H1 (cell line): ENCODE results near the gene FAM241A. TPM values are rescaled to one million over a fixed set of nuclear protein-coding genes. Genes with fewer than 3 reads are reported as not detected.

ENCODE experiments used
- CTCF ChIA-PET: fragments of 300-600 bp; sonication (Branson Sonifier 250); formaldehyde crosslinking; loops from one replicate; lab custom pipeline; 2021; ENCODE audit not compliant: partially characterized antibody; lab: Charles Lee
- POLR2A ChIA-PET: fragments of 300-600 bp; sonication (Branson Sonifier 250); formaldehyde crosslinking; loops from one replicate; lab custom pipeline; 2021; ENCODE audit warnings: inconsistent platforms; ENCODE audit not compliant: partially characterized antibody; lab: Charles Lee
- DNase-seq, 2 experiments: peaks; one replicate each; pipeline versions ENCODE4 v3.0.0 to v3.0.0-alpha.2; 2010 to 2022; ENCODE audit warnings: low spot score in 2 of 2, low read depth in 1 of 2, mixed read lengths in 1 of 2
- FAIRE-seq: peaks from 2 replicates; lab custom pipeline; 2011; peaks lifted over from hg19 to GRCh38; lab: Jason Lieb, UNC
- H2AFZ ChIP-seq: 2 replicates; pipeline ENCODE4 v1.8.1; 2012; ENCODE audit warnings: low read length, inconsistent platforms
- H2AK5ac ChIP-seq: 2 replicates; pipeline ENCODE4 v1.6.1; 2013; ENCODE audit warnings: low read depth, low read length
- H2BK120ac ChIP-seq: replicated peaks from 2 replicates; pipeline ENCODE3; 2013; ENCODE audit warnings: low read depth, low read length, inconsistent platforms
- H2BK12ac ChIP-seq: 2 replicates; pipeline ENCODE4 v1.6.1; 2013; ENCODE audit warnings: low read depth, low read length
- H2BK15ac ChIP-seq: 2 replicates; pipeline ENCODE4 v1.6.1; 2013; ENCODE audit warnings: low read length
- H2BK20ac ChIP-seq: 2 replicates; pipeline ENCODE4 v1.6.1; 2013; ENCODE audit warnings: low read length
- H2BK5ac ChIP-seq: 2 replicates; pipeline ENCODE4 v1.6.1; 2013; ENCODE audit warnings: low read depth, low read length
- H3K14ac ChIP-seq: 2 replicates; pipeline ENCODE4 v1.6.1; 2013; ENCODE audit warnings: inconsistent platforms; ENCODE audit not compliant: insufficient read length
- H3K18ac ChIP-seq: 2 replicates; pipeline ENCODE4 v1.6.1; 2013; ENCODE audit warnings: low read length; ENCODE audit errors: extremely low read depth
- H3K23ac ChIP-seq: 2 replicates; pipeline ENCODE4 v1.6.1; 2013; ENCODE audit warnings: inconsistent platforms; ENCODE audit not compliant: insufficient read length
- H3K23me2 ChIP-seq: 2 replicates; pipeline ENCODE4 v1.6.1; 2013; ENCODE audit warnings: low read depth, low read length
- H3K27ac ChIP-seq: 2 replicates; pipeline ENCODE4 v1.6.1; 2011; ENCODE audit warnings: low read depth, low read length, inconsistent platforms
- H3K27me3 ChIP-seq, 4 experiments: replicated peaks in 1 of 4; 1 replicate in 1 of 4; 2 replicates in 3 of 4; pipeline versions ENCODE4 v1.6.1 to v1.8.1; 2011 to 2013; ENCODE audit warnings: low read length in 3 of 4, mild to moderate bottlenecking in 3 of 4, inconsistent platforms in 2 of 4, mixed read lengths in 2 of 4, moderate library complexity in 1 of 4; ENCODE audit not compliant: control insufficient read depth in 3 of 4, insufficient read depth in 3 of 4; ENCODE audit errors: extremely low read depth in 1 of 4
- H3K36me3 ChIP-seq, 4 experiments: 2 replicates each; pipeline versions ENCODE4 v1.6.1 to v1.8.1; 2011 to 2013; ENCODE audit warnings: mild to moderate bottlenecking in 4 of 4, low read length in 3 of 4, moderate library complexity in 2 of 4, control low read depth in 1 of 4, inconsistent platforms in 1 of 4; ENCODE audit not compliant: insufficient read depth in 4 of 4, control insufficient read depth in 2 of 4
- H3K4ac ChIP-seq: replicated peaks from 2 replicates; pipeline ENCODE3; 2013; ENCODE audit warnings: low read length, low read depth, mixed read lengths, inconsistent platforms; ENCODE audit not compliant: insufficient read length
- H3K4me1 ChIP-seq, 4 experiments: replicated peaks in 1 of 4; 1 replicate in 1 of 4; 2 replicates in 3 of 4; pipeline versions ENCODE4 v1.6.1 to v1.8.1; 2011 to 2013; ENCODE audit warnings: low read length in 3 of 4, inconsistent platforms in 2 of 4, mixed read lengths in 1 of 4; ENCODE audit not compliant: insufficient read depth in 4 of 4, control insufficient read depth in 3 of 4
- H3K4me2 ChIP-seq, 2 experiments: 2 replicates each; pipeline versions ENCODE4 v1.6.1 to v1.8.1; 2011 to 2013; ENCODE audit warnings: low read depth in 2 of 2, low read length in 2 of 2, control low read depth in 1 of 2, inconsistent platforms in 1 of 2, mild to moderate bottlenecking in 1 of 2; ENCODE audit not compliant: insufficient read depth in 1 of 2
- H3K4me3 ChIP-seq, 4 experiments: fragments of 200-600, 300-600 bp in 1 of 4; sonication (generic), shearing (Covaris generic), sonication (Bioruptor Twin) in 1 of 4; 2 replicates each; pipeline versions ENCODE4 v1.5.1 to v1.8.1; 2011 to 2016; ENCODE audit warnings: low read length in 4 of 4, low read depth in 3 of 4, control low read depth in 2 of 4, inconsistent platforms in 2 of 4, mild to moderate bottlenecking in 2 of 4, mixed read lengths in 1 of 4, moderate library complexity in 1 of 4; ENCODE audit not compliant: insufficient read depth in 2 of 4; ENCODE audit errors: extremely low read depth in 1 of 4
- H3K56ac ChIP-seq: replicated peaks from 2 replicates; pipeline ENCODE3; 2013; ENCODE audit warnings: low read depth, mild to moderate bottlenecking, mixed read lengths, low read length, inconsistent platforms; ENCODE audit not compliant: insufficient read length
- H3K79me1 ChIP-seq: 2 replicates; pipeline ENCODE4 v1.6.1; 2013; ENCODE audit warnings: low read depth, low read length, control low read depth
- H3K79me2 ChIP-seq, 2 experiments: 2 replicates each; pipeline versions ENCODE4 v1.6.1 to v1.8.1; 2012 to 2013; ENCODE audit warnings: low read length in 2 of 2, mild to moderate bottlenecking in 2 of 2, inconsistent platforms in 1 of 2; ENCODE audit not compliant: insufficient read depth in 2 of 2, control insufficient read depth in 1 of 2
- H3K9ac ChIP-seq, 4 experiments: replicated peaks in 1 of 4; 1 replicate in 1 of 4; 2 replicates in 3 of 4; pipeline versions ENCODE4 v1.6.1 to v1.8.1; 2011 to 2013; ENCODE audit warnings: low read depth in 3 of 4, low read length in 3 of 4, control low read depth in 2 of 4, mild to moderate bottlenecking in 2 of 4, moderate library complexity in 2 of 4, inconsistent platforms in 1 of 4; ENCODE audit errors: extremely low read depth in 1 of 4
- H3K9me3 ChIP-seq, 2 experiments: 2 replicates each; pipeline versions ENCODE4 v1.6.1 to v1.8.1; 2012 to 2013; ENCODE audit warnings: mild to moderate bottlenecking in 2 of 2, moderate library complexity in 2 of 2, control low read depth in 1 of 2, inconsistent platforms in 1 of 2, low read depth in 1 of 2, low read length in 1 of 2, mixed read lengths in 1 of 2; ENCODE audit not compliant: insufficient read depth in 2 of 2
- H4K20me1 ChIP-seq, 2 experiments: replicated peaks in 1 of 2; 2 replicates each; pipeline versions ENCODE3 to v1.8.1; 2011 to 2013; ENCODE audit warnings: inconsistent platforms in 2 of 2, low read length in 2 of 2, mild to moderate bottlenecking in 1 of 2; ENCODE audit not compliant: insufficient read depth in 2 of 2, control insufficient read depth in 1 of 2
- H4K5ac ChIP-seq: 2 replicates; pipeline ENCODE4 v1.6.1; 2013; ENCODE audit warnings: low read length, low read depth, mixed read lengths, inconsistent platforms; ENCODE audit not compliant: insufficient read length
- H4K8ac ChIP-seq: 2 replicates; pipeline ENCODE4 v1.8.0; 2013; ENCODE audit warnings: mild to moderate bottlenecking, moderate library complexity, low read length, inconsistent platforms; ENCODE audit not compliant: insufficient read depth; ENCODE audit errors: extremely low read depth
- H4K91ac ChIP-seq: replicated peaks from 2 replicates; pipeline ENCODE3; 2013; ENCODE audit warnings: low read length, mixed read lengths, inconsistent platforms; ENCODE audit not compliant: insufficient read length
- BRCA1 ChIP-seq: IDR thresholded peaks from 2 replicates; pipeline ENCODE4 v1.6.1; 2012; ENCODE audit warnings: low read depth, low read length, improper control_type of control experiment
- CHD1 ChIP-seq: IDR thresholded peaks from 2 replicates; pipeline ENCODE4 v1.6.1; 2012; ENCODE audit warnings: low read depth, low read length, improper control_type of control experiment
- CHD2 ChIP-seq: IDR thresholded peaks from 2 replicates; pipeline ENCODE4 v1.6.1; 2012; ENCODE audit warnings: low read length, improper control_type of control experiment
- EP300 ChIP-seq, 2 experiments: IDR thresholded peaks; 1 replicate in 1 of 2; 2 replicates in 1 of 2; pipeline ENCODE4 v1.6.1; 2011 to 2012; ENCODE audit warnings: low read depth in 2 of 2, low read length in 2 of 2, mild to moderate bottlenecking in 2 of 2, borderline replicate concordance in 1 of 2, inconsistent platforms in 1 of 2, moderate library complexity in 1 of 2
- EZH2 ChIP-seq: fragments of 200-600 bp; sonication (generic); IDR thresholded peaks from 2 replicates; pipeline ENCODE4 v1.7.1; 2012; ENCODE audit warnings: low read depth, mild to moderate bottlenecking, moderate library complexity, low read length, inconsistent platforms; ENCODE audit not compliant: severe bottlenecking
- GABPA ChIP-seq: IDR thresholded peaks from 2 replicates; pipeline ENCODE4 v1.6.1; 2011; ENCODE audit warnings: mild to moderate bottlenecking, low read length, moderate library complexity, borderline replicate concordance; ENCODE audit not compliant: insufficient read depth
- MAFK ChIP-seq: IDR thresholded peaks from 2 replicates; pipeline ENCODE4 v1.6.1; 2012; ENCODE audit warnings: low read depth, mild to moderate bottlenecking, improper control_type of control experiment, low read length
- NRF1 ChIP-seq: IDR thresholded peaks from 2 replicates; pipeline ENCODE4 v1.6.1; 2011; ENCODE audit warnings: mild to moderate bottlenecking, low read depth, low read length, improper control_type of control experiment
- POU5F1 ChIP-seq: IDR thresholded peaks from 2 replicates; pipeline ENCODE4 v1.6.1; 2011; ENCODE audit warnings: low read depth, mild to moderate bottlenecking, low read length, moderate library complexity
- RFX5 ChIP-seq: IDR thresholded peaks from 2 replicates; pipeline ENCODE4 v1.6.1; 2011; ENCODE audit warnings: low read depth, low read length, improper control_type of control experiment, borderline replicate concordance
- RNF2 ChIP-seq: fragments of 200-900, 300-1000 bp; sonication (generic); IDR thresholded peaks from 2 replicates; pipeline ENCODE4 v1.7.1; 2016; ENCODE audit warnings: borderline replicate concordance, low read depth, mild to moderate bottlenecking, antibody characterized with exemption, low read length; ENCODE audit not compliant: poor library complexity, severe bottlenecking; ENCODE audit errors: missing control alignments
- RXRA ChIP-seq: IDR thresholded peaks from 2 replicates; pipeline ENCODE4 v1.6.1; 2011; ENCODE audit warnings: low read depth, mild to moderate bottlenecking, low read length, moderate library complexity; ENCODE audit not compliant: insufficient read depth
- SIRT6 ChIP-seq: IDR thresholded peaks from one replicate; pipeline ENCODE4 v1.7.1; 2012; ENCODE audit warnings: low read length, inconsistent platforms
- TCF12 ChIP-seq: IDR thresholded peaks from 2 replicates; pipeline ENCODE4 v1.6.1; 2011; ENCODE audit warnings: low read depth, mild to moderate bottlenecking, low read length
- YY1 ChIP-seq: IDR thresholded peaks from 2 replicates; pipeline ENCODE4 v1.6.1; 2011; ENCODE audit warnings: low read depth, mild to moderate bottlenecking, low read length
- WGBS, 2 experiments: shearing (Covaris generic) in 1 of 2; methylation state at CpG; one replicate each; pipeline versions ENCODE4 v1.1.6 to v1.1.7; 2013 to 2015; ENCODE audit warnings: low lambda C conversion rate in 2 of 2, mixed read lengths in 2 of 2, inconsistent platforms in 1 of 2, low coverage in 1 of 2, missing lambda C conversion rate in 1 of 2; ENCODE audit not compliant: insufficient replicate concordance in 2 of 2, insufficient coverage in 1 of 2, insufficient read length in 1 of 2; ENCODE audit errors: extremely low coverage in 1 of 2, missing lambda C conversion rate in 1 of 2; 5-methylcytosine and 5-hydroxymethylcytosine counted together
- polyA plus RNA-seq, 7 experiments: library from polyadenylated mRNA; depleted of rRNA in 3 of 7; stranded (reverse) in 5 of 7; unstranded in 2 of 7; fragments of >200 nt in 5 of 7; fragments of 200-250 nt in 2 of 7; gene quantifications; 1 replicate in 5 of 7; 2 replicates in 1 of 7; 4 replicates in 1 of 7; pipeline versions ENCODE4 v1.2.1 to v1.2.3, GENCODE V29; 2011 to 2013; ENCODE audit warnings: missing spikeins in 2 of 7, mixed read lengths in 2 of 7
- total RNA-seq: library from RNA; stranded (reverse); fragmentation: NEBNext Ultra II Directional; extraction: Animal tissue kit (Norgen Biotek cat#: 25700); gene quantifications from 2 replicates; pipeline ENCODE4 v1.2.1, GENCODE V29; 2021

FAM241A gene
- total and polyA plus RNA-seq, 2 of the 8 experiments (the other 6 are each of a cell fraction or from before 2014, with no cell fraction given): 0.20 to 0.73 TPM

DNA sequence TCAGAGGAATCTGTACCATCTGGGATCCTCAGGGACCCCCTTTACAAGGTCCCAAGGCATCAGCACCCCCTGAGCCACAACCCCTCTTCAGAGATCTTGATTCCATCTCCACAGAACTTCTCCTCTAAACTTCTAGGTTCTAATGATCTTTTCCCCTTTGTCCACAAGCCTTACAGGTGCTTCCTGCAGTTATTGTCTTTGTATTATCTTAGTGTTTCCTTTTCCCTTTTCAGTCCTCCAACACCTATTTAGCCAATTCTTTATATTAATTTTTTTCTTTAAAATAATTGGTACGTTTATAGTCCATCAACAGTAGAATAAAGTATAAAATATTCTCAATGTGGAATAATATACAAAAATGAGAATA, 35.2 kb upstream of the FAM241A start:
- Histone ChIP-seq H3K4ac (no peak overlapping the region), H2AK5ac (no peak overlapping the region), H3K4me2 (no peak overlapping the region), H3K9ac (no peak overlapping the region), H3K14ac (no peak overlapping the region), H2BK5ac (no peak overlapping the region), H2BK120ac (no peak overlapping the region), H3K9me3 (no peaks in the 10 kb centered on the region), H4K91ac (no peak overlapping the region), H2BK12ac (no peak overlapping the region), H3K23ac (no peak overlapping the region), H3K27me3 (peaks cover 0 to 1% (median 0%) of the 10 kb centered on the region in 4 experiments; a peak in 1 of 7 replicates), H3K4me1 (no peaks in the 10 kb centered on the region), H4K5ac (no peak overlapping the region), H3K56ac (no peak overlapping the region), H2BK20ac (no peak overlapping the region), H3K79me2 (no peaks in the 10 kb centered on the region), H2BK15ac (no peak overlapping the region), H3K23me2 (no peaks in the 10 kb centered on the region), H3K79me1 (no peaks in the 10 kb centered on the region), H3K18ac (no peak overlapping the region), H3K4me3 (no peak overlapping the region), H4K8ac (no peak overlapping the region), H3K27ac (no peak overlapping the region), H2AFZ (no peak overlapping the region), H3K36me3 (no peaks in the 10 kb centered on the region), H4K20me1 (no peaks in the 10 kb centered on the region)
- TF ChIP-seq RFX5: no peak
- TF ChIP-seq SIRT6: no peak
- TF ChIP-seq EZH2: no peak
- no peak for TF ChIP-seq CHD2
- no peak for TF ChIP-seq YY1
- no peak for TF ChIP-seq CHD1
- TF ChIP-seq RXRA: no peak
- no peak for TF ChIP-seq RNF2
- no peak for TF ChIP-seq POU5F1
- no peak for TF ChIP-seq NRF1
- TF ChIP-seq EP300 (IDR thresholded peaks at IDR 0.05; ENCODE audit: borderline replicate concordance in 1 of 2, low read depth in 2 of 2, low read length in 2 of 2): no peak
- TF ChIP-seq MAFK: no peak
- TF ChIP-seq GABPA: no peak
- no peak for TF ChIP-seq BRCA1
- TF ChIP-seq TCF12: no peak
- no peak for DNase-seq
- ChIA-PET CTCF (interaction anchor here (1.1 kb wide), 1 partner anchor 10 kb away, joined by 5 read pairs; no protein-coding TSS in a partner anchor), POLR2A (no interaction called here)
- WGBS, 2 experiments: 88% methylated on average over 1 of the region's 1 CpG; no CpG with 5 or more reads in 1 of the 2 experiments
- no peak for FAIRE-seq
